ENCODE results near the gene CTIF.

GRCh38 chr18:48770243-48770642, 231.4 kb downstream of the CTIF start:
- TF ChIP-seq CTCF (IDR thresholded peaks at IDR 0.05) (no peak), POLR2A (IDR thresholded peaks at IDR 0.05) (no peak)
